WERI-Rb-1 (cell line): ENCODE results near the gene NRGN.

Source experiments
- DNase-seq: peaks from one replicate; pipeline ENCODE4 v3.0.0-alpha.2; 2020
- H3K27ac ChIP-seq: fragments of 250-450 bp; sonication (Bioruptor Pico); 2 replicates; pipeline ENCODE4 v1.5.1; 2020; ENCODE audit warnings: mild to moderate bottlenecking, moderate library complexity
- H3K27me3 ChIP-seq: fragments of 250-450 bp; sonication (Bioruptor Pico); 2 replicates; pipeline ENCODE4 v1.5.1; 2021; ENCODE audit warnings: mild to moderate bottlenecking, low read depth, moderate library complexity; ENCODE audit not compliant: insufficient read depth, severe bottlenecking
- H3K36me3 ChIP-seq: fragments of 250-450 bp; sonication (Bioruptor Pico); 2 replicates; pipeline ENCODE4 v1.5.1; 2020; ENCODE audit warnings: mild to moderate bottlenecking, moderate library complexity
- H3K4me3 ChIP-seq: 2 replicates; pipeline ENCODE4 v1.5.1; 2011; ENCODE audit warnings: low read depth, mild to moderate bottlenecking, control low read depth, low read length
- H3K9me3 ChIP-seq: fragments of 250-450 bp; sonication (Bioruptor Pico); 2 replicates; pipeline ENCODE4 v1.5.1; 2021; ENCODE audit warnings: mild to moderate bottlenecking, moderate library complexity; ENCODE audit not compliant: severe bottlenecking
- CTCF ChIP-seq: IDR thresholded peaks from 2 replicates; pipeline ENCODE4 v1.5.1; 2011; ENCODE audit warnings: low read depth, mild to moderate bottlenecking, control low read depth, inconsistent platforms, low read length

Gene NRGN

DNA sequence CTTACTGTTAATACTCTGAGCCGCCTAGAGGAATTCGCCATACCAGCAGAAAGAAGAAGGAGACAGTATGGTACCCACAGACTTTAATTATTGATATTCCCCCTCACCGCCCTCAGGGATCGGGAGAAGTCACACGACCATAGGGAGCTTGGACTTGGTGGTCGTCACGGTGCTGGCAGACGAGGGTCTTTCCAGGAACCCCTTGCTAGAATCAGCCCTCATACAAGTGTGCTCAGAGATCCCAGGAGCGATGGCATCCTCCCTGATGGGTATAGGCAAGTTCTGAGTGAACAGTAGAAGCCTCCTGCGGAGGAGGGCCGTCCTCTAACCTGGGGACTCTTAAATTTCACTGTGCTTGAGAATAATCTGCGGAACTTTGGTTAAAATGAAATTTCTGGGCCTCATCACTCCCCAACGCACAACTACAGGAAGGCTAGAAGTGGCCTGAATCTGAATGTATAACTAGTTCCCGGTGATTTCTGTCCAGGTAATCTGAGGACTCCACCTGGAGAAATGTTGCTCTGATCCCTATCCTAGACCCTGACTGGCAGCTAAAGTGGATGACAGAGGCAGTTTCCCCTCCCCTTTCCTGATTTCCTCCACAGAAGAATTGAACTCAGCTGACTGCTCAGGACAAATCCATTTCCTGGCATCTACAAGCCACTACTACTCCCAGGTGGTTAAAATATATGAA is 7.8 kb downstream of the NRGN start:
- no peaks in the 10 kb centered on the region for H3K27me3 ChIP-seq
- no peak for TF ChIP-seq CTCF
- no peak for DNase-seq
- no peak overlapping the region for H3K4me3 ChIP-seq
- H3K36me3 ChIP-seq: no peaks in the 10 kb centered on the region
- no peaks in the 10 kb centered on the region for H3K9me3 ChIP-seq
- H3K27ac ChIP-seq: no peak overlapping the region

DNA sequence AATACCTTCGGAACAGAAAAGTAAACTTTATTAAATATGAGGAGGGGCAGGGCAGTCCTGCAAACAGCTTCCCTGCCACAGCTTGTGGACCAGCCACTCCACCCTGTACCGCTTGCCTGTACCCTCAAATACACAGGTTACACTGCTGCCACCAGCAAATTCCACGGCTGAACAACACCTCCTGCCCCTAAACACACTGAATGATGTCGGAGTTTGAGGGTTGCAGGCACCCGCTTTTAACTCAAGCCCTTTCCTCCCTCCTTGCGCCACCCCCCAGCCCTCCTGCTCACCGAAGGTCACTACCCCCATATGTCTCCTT is 8.3 kb downstream of the NRGN start:
- Histone ChIP-seq H3K9me3 (no peaks in the 10 kb centered on the region), H3K27ac (no peak overlapping the region), H3K4me3 (no peak overlapping the region), H3K36me3 (no peaks in the 10 kb centered on the region), H3K27me3 (no peaks in the 10 kb centered on the region)
- no peak for TF ChIP-seq CTCF
- DNase-seq: no peak

DNA sequence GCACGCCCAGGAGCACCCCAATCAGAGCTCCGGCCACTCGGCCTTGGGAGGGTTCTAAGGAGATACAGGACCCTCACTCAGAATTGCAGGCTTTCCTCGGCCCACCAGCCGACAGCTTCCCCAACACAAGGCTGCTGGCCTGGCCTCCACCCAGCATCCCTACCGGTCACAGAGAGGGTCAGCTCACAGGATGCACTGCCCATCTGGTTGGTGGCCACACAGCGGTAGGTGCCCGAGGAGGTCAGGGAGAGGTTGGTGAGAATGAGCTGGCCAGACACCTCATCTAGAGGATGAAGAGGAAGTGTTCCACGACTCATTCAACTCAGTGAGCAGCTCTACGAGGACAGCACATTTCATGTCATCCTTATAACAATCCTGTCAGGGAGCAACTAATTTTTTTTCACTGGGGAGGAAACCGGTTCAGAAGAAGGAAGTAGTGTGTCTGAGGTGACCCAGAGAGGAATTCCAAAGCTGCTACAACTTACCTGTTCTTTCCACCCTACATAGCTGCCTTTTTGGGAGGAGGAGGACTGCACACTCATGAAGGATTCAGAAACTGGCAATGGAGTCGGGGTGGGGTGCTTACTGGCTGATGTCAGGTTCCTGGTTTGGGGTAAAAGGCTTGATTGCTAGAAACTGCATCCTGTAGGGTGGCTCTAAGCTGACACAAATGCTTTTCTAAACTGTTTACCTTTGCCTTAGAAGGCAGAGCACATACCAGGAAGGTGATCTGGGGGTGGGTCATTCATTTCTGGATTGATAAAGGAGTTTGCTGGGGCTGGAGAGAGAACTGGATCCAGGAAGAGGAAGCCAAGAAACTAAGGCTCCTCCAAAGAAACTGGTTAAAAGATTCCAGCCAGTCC is 9.0 kb downstream of the NRGN start:
- Histone ChIP-seq H3K27ac (no peak overlapping the region), H3K27me3 (no peaks in the 10 kb centered on the region), H3K4me3 (no peak overlapping the region), H3K36me3 (no peaks in the 10 kb centered on the region), H3K9me3 (no peaks in the 10 kb centered on the region)
- no peak for TF ChIP-seq CTCF
- no peak for DNase-seq

- no peak for TF ChIP-seq CTCF
- H3K4me3 ChIP-seq: no peak overlapping the region
- DNase-seq: no peak
- H3K27ac ChIP-seq: no peak overlapping the region
- H3K9me3 ChIP-seq: no peaks in the 10 kb centered on the region
- no peaks in the 10 kb centered on the region for H3K27me3 ChIP-seq
- H3K36me3 ChIP-seq: no peaks in the 10 kb centered on the region
Observed at GRCh38 chr11:124749912-124750311, 10.2 kb downstream of the NRGN start.

DNA sequence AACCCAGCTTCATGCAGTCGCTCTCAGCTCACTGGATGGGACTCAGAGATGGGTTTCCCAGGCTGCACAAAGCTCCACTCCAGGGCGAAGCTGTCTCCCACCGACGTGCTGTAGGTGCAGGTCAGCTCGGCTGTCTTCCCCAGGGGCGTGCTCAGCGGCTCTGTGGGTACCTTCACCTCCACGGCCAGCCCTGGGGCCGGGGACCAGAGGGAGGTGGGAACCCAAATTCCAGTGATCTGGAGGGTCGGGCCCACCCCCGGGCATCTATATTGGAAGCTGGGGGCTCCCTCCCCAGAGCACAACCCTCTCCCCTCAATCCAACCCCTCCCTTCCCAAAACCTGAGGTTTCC is 11.6 kb downstream of the NRGN start:
- Histone ChIP-seq H3K9me3 (no peaks in the 10 kb centered on the region), H3K27ac (no peak overlapping the region), H3K36me3 (no peaks in the 10 kb centered on the region), H3K27me3 (no peaks in the 10 kb centered on the region), H3K4me3 (no peak overlapping the region)
- DNase-seq: no peak
- TF ChIP-seq CTCF: no peak
